Measurements from ENCODE around the gene OR52N4. TPM values are rescaled to one million over a fixed set of nuclear protein-coding genes. Genes with fewer than 3 reads are reported as not detected.

Gene OR52N4
- total and polyA plus RNA-seq, 2 donors (not counting 1 experiment from before 2014, with no cell fraction given), result 0.08 to 0.33 TPM

DNA sequence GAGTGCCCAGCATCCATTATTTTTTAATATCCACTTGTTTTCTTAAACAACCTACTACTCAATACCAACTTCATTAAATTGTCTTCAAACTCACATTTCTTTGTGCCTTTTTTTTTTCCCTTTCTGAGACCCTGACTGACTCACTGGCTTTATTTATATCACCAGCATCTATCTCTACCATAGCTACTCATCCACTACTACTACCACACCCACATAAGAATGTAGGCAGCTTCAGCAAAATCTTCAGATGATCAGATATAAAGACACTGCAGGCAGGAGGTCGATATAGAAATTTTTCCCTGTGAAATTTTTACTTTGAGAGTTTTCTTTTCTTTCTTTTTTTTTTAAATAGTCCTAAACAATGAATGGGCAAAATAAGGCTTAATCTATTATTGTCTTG is 15.6 kb upstream of the OR52N4 start:
- TF ChIP-seq, protein P1, sequence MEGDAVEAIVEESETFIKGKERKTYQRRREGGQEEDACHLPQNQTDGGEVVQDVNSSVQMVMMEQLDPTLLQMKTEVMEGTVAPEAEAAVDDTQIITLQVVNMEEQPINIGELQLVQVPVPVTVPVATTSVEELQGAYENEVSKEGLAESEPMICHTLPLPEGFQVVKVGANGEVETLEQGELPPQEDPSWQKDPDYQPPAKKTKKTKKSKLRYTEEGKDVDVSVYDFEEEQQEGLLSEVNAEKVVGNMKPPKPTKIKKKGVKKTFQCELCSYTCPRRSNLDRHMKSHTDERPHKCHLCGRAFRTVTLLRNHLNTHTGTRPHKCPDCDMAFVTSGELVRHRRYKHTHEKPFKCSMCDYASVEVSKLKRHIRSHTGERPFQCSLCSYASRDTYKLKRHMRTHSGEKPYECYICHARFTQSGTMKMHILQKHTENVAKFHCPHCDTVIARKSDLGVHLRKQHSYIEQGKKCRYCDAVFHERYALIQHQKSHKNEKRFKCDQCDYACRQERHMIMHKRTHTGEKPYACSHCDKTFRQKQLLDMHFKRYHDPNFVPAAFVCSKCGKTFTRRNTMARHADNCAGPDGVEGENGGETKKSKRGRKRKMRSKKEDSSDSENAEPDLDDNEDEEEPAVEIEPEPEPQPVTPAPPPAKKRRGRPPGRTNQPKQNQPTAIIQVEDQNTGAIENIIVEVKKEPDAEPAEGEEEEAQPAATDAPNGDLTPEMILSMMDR (conservative IDR thresholded peaks at IDR 0.05 in 1 of 2, IDR thresholded peaks at IDR 0.05 in 1 of 2; ENCODE audit: low read depth in 1 of 2, low read length in 2 of 2), result no peak
- TF ChIP-seq EZH2 (IDR thresholded peaks at IDR 0.05; ENCODE audit: low read length, missing control alignments), result no peak
- H4K20me1 ChIP-seq (ENCODE audit: control insufficient read depth, extremely low read depth, insufficient read depth, low read length), result no peaks in the 10 kb centered on the region
- H3K36me3 ChIP-seq (ENCODE audit: control insufficient read depth, insufficient read depth, low read length), result no peaks in the 10 kb centered on the region
- H3K4me2 ChIP-seq (ENCODE audit: extremely low read depth, insufficient read depth, low read length), result no peak overlapping the region
- no peaks in the 10 kb centered on the region for H3K79me2 ChIP-seq (ENCODE audit: control insufficient read depth, insufficient read depth, low read length)
- no peaks in the 10 kb centered on the region for H3K4me1 ChIP-seq (ENCODE audit: control insufficient read depth, extremely low read depth, insufficient read depth, low read length)
- no peaks in the 10 kb centered on the region for H3K9me3 ChIP-seq (ENCODE audit: control insufficient read depth, insufficient read depth, low read depth, low read length)
- H3K27me3 ChIP-seq (ENCODE audit: control insufficient read depth, insufficient read depth, low read length), result no peaks in the 10 kb centered on the region
- H3K27ac ChIP-seq (ENCODE audit: insufficient read depth, low read length), result no peak overlapping the region
- no peak for DNase-seq (ENCODE audit: low read depth in 2 of 2)
- no peak overlapping the region for H3K4me3 ChIP-seq (replicated peaks in 1 of 4; ENCODE audit: control extremely low read depth in 1 of 4, insufficient read depth in 1 of 4, low read depth in 3 of 4, low read length in 4 of 4)
- H3K9ac ChIP-seq (ENCODE audit: insufficient read depth, low read length), result no peak overlapping the region
- H2AFZ ChIP-seq (ENCODE audit: low read length), result no peak overlapping the region

DNA sequence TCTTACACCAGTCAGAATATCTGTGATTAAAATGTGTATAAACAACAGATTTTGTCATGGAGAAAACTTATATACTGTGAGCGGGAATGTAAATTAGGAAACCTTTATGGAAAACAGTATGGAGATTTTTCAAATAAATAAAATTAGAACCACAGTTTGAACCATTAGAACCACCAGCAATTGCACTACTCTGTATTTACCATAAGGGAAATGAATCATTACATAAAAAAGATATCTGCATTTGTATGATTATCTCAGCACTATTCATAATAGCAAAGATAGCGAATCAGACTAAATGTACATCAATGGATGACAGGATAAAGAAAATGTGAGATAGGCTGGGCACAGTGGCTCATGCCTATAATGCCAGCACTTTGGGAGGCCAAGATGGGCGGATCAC is 7.4 kb upstream of the OR52N4 start:
- Histone ChIP-seq H3K79me2 (ENCODE audit: control insufficient read depth, insufficient read depth, low read length) (no peaks in the 10 kb centered on the region), H3K36me3 (ENCODE audit: control insufficient read depth, insufficient read depth, low read length) (no peaks in the 10 kb centered on the region), H3K27ac (ENCODE audit: insufficient read depth, low read length) (no peak overlapping the region), H4K20me1 (ENCODE audit: control insufficient read depth, extremely low read depth, insufficient read depth, low read length) (no peaks in the 10 kb centered on the region), H3K4me3 (replicated peaks in 1 of 4; ENCODE audit: control extremely low read depth in 1 of 4, insufficient read depth in 1 of 4, low read depth in 3 of 4, low read length in 4 of 4) (no peak overlapping the region), H3K4me2 (ENCODE audit: extremely low read depth, insufficient read depth, low read length) (no peak overlapping the region), H3K4me1 (ENCODE audit: control insufficient read depth, extremely low read depth, insufficient read depth, low read length) (no peaks in the 10 kb centered on the region), H2AFZ (ENCODE audit: low read length) (no peak overlapping the region), H3K27me3 (ENCODE audit: control insufficient read depth, insufficient read depth, low read length) (no peaks in the 10 kb centered on the region), H3K9ac (ENCODE audit: insufficient read depth, low read length) (no peak overlapping the region), H3K9me3 (ENCODE audit: control insufficient read depth, insufficient read depth, low read depth, low read length) (no peaks in the 10 kb centered on the region)
- DNase-seq (ENCODE audit: low read depth in 2 of 2), result no peak
- no peak for TF ChIP-seq EZH2 (IDR thresholded peaks at IDR 0.05; ENCODE audit: low read length, missing control alignments)
- TF ChIP-seq, protein P1 (conservative IDR thresholded peaks at IDR 0.05 in 1 of 2, IDR thresholded peaks at IDR 0.05 in 1 of 2; ENCODE audit: low read depth in 1 of 2, low read length in 2 of 2), result no peak

- H3K4me2 ChIP-seq (ENCODE audit: extremely low read depth, insufficient read depth, low read length), result no peak overlapping the region
- no peaks in the 10 kb centered on the region for H3K4me1 ChIP-seq (ENCODE audit: control insufficient read depth, extremely low read depth, insufficient read depth, low read length)
- no peaks in the 10 kb centered on the region for H3K9me3 ChIP-seq (ENCODE audit: control insufficient read depth, insufficient read depth, low read depth, low read length)
- H3K27me3 ChIP-seq (ENCODE audit: control insufficient read depth, insufficient read depth, low read length), result no peaks in the 10 kb centered on the region
- H3K79me2 ChIP-seq (ENCODE audit: control insufficient read depth, insufficient read depth, low read length), result no peaks in the 10 kb centered on the region
- H4K20me1 ChIP-seq (ENCODE audit: control insufficient read depth, extremely low read depth, insufficient read depth, low read length), result no peaks in the 10 kb centered on the region
- H3K36me3 ChIP-seq (ENCODE audit: control insufficient read depth, insufficient read depth, low read length), result no peaks in the 10 kb centered on the region
- H2AFZ ChIP-seq (ENCODE audit: low read length), result no peak overlapping the region
- H3K9ac ChIP-seq (ENCODE audit: insufficient read depth, low read length), result no peak overlapping the region
- DNase-seq (ENCODE audit: low read depth in 2 of 2), result no peak
- no peak overlapping the region for H3K4me3 ChIP-seq (replicated peaks in 1 of 4; ENCODE audit: control extremely low read depth in 1 of 4, insufficient read depth in 1 of 4, low read depth in 3 of 4, low read length in 4 of 4)
- no peak overlapping the region for H3K27ac ChIP-seq (ENCODE audit: insufficient read depth, low read length)
- no peak for TF ChIP-seq EZH2 (IDR thresholded peaks at IDR 0.05; ENCODE audit: low read length, missing control alignments)
Observed at GRCh38 chr11:5749836-5750235, 4.2 kb upstream of the OR52N4 start.
